HCT116 (cell line): Measurements from ENCODE around the gene SLC27A3.

Source experiments
- CTCF ChIP-seq, 3 experiments: fragments of 200-600 bp in 1 of 3; sonication (generic) in 1 of 3; IDR thresholded peaks in 2 of 3; conservative IDR thresholded peaks in 1 of 3; 2 replicates each; pipeline ENCODE4 v1.5.1; 2012 to 2017; ENCODE audit warnings: low read depth in 2 of 3, low read length in 2 of 3, antibody characterized with exemption in 1 of 3, borderline replicate concordance in 1 of 3, control low read depth in 1 of 3, mild to moderate bottlenecking in 1 of 3, mixed read lengths in 1 of 3, mixed run types in 1 of 3, moderate library complexity in 1 of 3; ENCODE audit not compliant: insufficient read depth in 1 of 3
- ELF1 ChIP-seq: IDR thresholded peaks from 2 replicates; pipeline ENCODE4 v1.6.1; 2012; ENCODE audit warnings: low read depth, borderline replicate concordance
- POLR2AphosphoS5 ChIP-seq: IDR thresholded peaks from 2 replicates; pipeline ENCODE4 v1.6.1; 2011; ENCODE audit warnings: mild to moderate bottlenecking, low read depth, low read length, moderate library complexity

GRCh38 chr1:153789478-153790034, 14.3 kb downstream of the SLC27A3 start:
- TF ChIP-seq CTCF (IDR thresholded peaks at IDR 0.05 in 2 of 3, conservative IDR thresholded peaks at IDR 0.05 in 1 of 3; ENCODE audit: borderline replicate concordance in 1 of 3, insufficient read depth in 1 of 3, low read depth in 2 of 3, low read length in 2 of 3) = no peak
- no peak for TF ChIP-seq POLR2AphosphoS5
- no peak for TF ChIP-seq ELF1
